Astrocyte of the hippocampus (primary cell): ENCODE data around the gene TRIM41.
A peak's percentile ranks its signal among the peaks of the same experiment; 100 is the strongest.
"Not testable (repeated sequence)": the region's sequence is repeated elsewhere in the genome, so short reads cannot be mapped to it uniquely, and the experiment has no call there.

Source experiments
- DNase-seq: peaks from one replicate; pipeline ENCODE4 v3.0.0; 2011; ENCODE audit warnings: low read depth, low spot score

Gene TRIM41

GRCh38 chr5:181210148-181210547, 12.9 kb upstream of the TRIM41 start:
- DNase-seq, result not testable (repeated sequence)

DNA sequence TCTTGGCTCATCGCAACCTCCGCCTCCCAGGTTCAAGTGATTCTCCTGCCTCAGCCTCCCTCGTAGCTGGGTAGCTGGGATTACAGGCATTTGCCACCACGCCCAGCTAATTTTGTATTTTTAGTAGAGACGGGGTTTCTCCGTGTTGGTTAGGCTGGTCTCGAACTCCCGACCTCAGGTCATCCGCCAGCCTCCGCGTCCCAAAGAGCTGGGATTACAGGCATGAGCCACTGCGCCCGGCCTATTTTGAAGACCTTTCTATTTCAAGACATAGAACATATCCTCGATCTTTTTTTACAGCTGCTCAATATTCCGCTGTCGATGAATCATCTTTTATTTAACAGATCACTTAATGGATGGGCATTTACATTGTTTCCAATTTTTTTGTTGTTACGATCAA, 12.4 kb upstream of the TRIM41 start:
- not testable (repeated sequence) for DNase-seq

DNA sequence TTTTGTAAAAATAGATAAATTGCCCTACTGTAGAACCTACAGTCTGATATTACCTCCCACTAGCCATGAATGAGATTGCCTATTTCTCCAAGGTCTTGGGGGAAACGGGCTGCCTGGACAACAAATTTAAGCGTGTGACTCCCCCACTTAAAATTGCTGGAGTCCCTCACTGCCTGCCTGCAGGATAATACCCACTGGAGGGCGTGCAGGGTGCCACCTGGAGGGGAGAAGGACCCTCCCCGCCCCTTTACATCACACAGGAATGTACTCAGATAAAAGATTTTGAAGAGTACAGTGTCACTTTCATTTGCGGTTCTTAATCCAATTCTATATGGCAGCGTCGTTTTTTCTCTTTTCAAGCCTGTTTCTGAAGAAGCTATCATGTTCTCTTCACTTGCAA, 11.9 kb upstream of the TRIM41 start:
- DNase-seq, result no peak

- DNase-seq, result no peak
Observed at GRCh38 chr5:181212080-181212479, 11.0 kb upstream of the TRIM41 start.

DNA sequence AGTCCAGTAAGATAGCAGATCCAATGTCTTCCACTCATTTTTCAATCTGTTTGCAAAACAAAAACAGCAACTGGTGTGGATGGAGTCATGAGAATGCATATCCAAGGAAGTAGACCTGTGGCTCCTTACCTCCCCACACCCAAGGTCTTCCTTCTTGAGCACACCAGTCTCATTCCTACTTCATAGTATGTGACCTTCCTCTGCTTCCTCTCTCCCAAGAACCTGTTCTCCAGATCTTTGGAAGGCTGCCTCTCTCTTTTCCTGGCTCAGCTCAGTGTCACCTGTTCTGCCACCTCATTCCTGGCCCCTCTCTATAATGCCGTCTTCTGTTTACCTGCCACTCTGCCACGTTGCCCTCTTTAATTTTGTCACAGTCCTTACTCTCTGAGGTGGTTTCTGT, 10.1 kb upstream of the TRIM41 start:
- DNase-seq, result no peak

DNA sequence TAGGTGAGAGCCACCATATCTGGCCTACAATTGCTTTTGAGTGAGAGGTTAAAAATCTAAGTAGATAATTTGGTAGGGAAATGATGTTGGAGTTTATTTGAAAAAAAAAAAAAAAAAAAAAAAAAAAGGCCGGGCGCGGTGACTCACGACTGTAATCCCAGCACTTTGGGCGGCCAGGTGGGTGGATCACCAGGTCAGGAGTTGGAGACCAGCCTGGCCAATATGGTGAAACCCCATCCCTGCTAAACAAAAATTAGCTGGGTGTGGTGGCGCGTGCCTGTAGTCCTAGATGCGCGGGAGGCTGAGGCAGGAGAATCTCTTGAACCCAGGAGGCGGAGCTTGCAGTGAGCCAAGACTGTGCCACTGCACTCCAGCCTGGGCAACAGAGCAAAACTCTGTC, 8.8 kb upstream of the TRIM41 start:
- not testable (repeated sequence) for DNase-seq

- DNase-seq, result no peak
Observed at GRCh38 chr5:181215997-181216989, 6.8 kb upstream of the TRIM41 start.

- DNase-seq, result peak; percentile 65
Observed at GRCh38 chr5:181217111-181217802, 5.8 kb upstream of the TRIM41 start.

GRCh38 chr5:181217803-181218062, 5.3 kb upstream of the TRIM41 start:
- DNase-seq, result no peak

DNA sequence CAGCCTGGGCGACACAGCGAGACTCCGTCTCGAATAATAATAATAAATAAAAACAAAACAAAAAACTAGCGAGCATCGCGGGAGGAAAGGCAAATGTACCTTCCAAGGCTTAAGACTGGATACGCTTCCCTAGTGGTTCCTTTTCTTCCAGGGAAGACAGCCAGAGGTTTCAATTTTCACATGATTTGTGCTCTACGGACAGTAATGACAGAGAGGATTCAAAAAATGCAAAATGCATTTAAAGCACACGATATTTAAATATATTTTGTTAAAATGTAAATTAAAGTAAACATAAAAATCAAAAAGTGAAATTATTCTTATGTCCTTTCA, 4.3 kb upstream of the TRIM41 start:
- no peak for DNase-seq

DNA sequence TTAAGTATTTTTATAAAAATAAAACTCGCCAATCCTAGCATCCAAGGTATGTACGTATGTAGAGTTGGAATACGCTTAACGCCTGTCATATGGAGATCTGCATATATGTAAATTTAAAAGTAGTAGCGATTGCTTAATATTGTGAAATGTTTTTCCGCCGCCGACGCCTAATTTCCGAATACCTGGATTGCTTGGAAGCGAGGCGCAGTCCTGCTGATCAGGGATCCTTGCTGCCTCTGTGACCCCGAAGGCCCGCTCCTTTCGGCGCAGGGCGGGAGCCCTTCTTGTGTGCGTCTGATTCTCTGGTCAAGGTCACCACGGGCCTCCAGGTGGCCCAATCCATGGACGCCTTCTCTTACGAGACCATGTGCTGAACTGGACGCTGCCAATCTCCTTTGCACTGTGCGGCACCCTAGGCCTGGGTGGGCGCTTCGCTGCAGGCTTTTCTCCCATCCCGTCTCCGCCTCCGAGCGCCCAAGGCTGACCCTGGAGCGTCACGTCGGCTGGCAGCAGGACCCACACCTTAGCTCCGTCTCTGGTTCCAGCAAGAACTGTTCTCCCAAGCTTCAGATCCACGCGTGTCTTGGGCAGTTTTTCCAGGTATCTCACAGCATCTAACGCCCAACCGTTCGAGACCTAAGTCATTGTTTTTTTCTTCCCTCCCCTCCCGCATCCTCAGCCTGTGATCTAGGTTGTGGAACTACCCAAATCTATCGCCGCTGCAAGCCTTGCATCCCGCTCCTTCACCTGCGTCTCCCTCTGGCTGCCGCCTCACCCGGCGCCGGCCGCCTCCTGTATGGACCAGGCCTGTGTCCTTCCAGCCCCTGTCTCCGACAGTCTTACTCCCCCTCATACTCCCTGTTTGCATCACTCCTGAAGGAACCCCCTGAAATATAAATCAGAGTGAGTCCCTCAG, 3.6 kb upstream of the TRIM41 start:
- DNase-seq, result no peak

DNA sequence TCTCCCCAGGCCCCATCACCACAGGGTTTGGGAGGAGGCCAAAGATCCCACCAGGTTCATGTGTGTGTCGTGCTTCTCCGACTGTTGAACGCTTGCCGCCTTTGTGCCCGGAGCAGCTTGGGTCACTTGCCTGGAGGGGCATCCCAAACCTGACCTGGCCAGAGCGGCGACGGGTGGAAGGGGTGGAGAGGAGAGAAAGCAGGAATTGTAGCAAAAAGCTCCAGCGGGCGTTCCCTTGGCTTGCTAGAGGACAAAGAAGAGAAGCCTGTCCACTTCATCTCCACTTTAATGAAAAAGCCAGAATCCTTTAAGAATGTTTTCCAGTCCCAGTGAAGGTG, 2.9 kb upstream of the TRIM41 start:
- DNase-seq, result no peak

- no peak for DNase-seq
Observed at GRCh38 chr5:181221105-181221791, 1.8 kb upstream of the TRIM41 start.

DNA sequence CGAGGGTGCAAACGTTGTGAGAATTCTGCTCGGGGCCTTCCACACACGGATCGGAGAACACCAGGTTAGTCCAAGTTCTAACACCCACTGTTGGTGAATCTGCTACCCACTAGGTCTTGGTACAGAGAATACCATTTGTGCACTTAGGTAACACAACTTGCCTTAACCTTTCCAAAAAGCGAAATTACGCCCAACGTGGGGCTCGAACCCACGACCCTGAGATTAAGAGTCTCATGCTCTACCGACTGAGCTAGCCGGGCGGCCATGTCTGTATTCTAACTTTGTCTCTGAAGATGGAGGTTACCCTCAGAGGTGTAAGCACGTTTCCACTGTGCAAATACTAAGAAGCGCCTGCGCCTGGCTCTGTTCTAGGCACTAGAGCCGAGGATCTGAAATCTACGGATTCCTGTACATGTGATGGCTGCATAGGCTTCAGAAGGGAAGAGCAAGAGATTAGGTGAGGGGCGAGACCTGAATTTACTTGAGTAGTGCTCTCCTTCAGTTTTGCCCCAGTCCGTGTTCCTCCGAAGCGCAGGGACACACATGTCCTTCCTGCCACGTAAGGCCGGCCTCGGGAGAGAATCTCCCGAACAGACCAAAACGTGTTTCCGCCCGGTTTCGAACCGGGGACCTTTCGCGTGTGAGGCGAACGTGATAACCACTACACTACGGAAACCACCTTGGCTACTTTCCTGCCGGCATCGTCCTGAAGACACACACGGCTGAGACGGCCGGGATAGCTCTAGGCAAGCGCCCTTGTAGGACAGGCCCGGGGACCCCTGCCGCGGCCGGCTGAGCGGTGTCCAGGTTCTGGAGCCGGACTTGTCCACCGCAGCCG, 1.1 kb upstream of the TRIM41 start:
- peak; percentile 94 for DNase-seq

- no peak for DNase-seq
Observed at GRCh38 chr5:181222630-181223057, 437 bp upstream of the TRIM41 start.

DNA sequence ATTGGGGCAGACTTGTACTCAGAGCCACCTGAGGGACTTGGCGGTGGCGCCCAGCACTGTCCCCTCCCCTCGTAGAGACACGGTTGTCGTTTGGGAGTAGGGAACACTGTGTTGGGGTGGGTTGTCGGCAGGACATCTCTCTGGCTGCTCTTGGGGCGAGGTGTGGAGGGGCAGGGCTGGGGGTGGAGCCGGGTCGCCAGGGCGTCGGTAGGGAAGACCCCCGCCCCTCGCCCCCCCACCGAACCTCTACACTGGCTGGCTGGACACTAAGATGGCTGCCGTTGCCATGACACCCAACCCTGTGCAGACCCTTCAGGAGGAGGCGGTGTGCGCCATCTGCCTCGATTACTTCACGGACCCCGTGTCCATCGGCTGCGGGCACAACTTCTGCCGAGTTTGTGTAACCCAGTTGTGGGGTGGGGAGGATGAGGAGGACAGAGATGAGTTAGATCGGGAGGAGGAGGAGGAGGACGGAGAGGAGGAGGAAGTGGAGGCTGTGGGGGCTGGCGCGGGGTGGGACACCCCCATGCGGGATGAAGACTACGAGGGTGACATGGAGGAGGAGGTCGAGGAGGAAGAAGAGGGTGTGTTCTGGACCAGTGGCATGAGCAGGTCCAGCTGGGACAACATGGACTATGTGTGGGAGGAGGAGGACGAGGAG, 778 bp downstream of the TRIM41 start:
- peak; percentile 78 for DNase-seq

DNA sequence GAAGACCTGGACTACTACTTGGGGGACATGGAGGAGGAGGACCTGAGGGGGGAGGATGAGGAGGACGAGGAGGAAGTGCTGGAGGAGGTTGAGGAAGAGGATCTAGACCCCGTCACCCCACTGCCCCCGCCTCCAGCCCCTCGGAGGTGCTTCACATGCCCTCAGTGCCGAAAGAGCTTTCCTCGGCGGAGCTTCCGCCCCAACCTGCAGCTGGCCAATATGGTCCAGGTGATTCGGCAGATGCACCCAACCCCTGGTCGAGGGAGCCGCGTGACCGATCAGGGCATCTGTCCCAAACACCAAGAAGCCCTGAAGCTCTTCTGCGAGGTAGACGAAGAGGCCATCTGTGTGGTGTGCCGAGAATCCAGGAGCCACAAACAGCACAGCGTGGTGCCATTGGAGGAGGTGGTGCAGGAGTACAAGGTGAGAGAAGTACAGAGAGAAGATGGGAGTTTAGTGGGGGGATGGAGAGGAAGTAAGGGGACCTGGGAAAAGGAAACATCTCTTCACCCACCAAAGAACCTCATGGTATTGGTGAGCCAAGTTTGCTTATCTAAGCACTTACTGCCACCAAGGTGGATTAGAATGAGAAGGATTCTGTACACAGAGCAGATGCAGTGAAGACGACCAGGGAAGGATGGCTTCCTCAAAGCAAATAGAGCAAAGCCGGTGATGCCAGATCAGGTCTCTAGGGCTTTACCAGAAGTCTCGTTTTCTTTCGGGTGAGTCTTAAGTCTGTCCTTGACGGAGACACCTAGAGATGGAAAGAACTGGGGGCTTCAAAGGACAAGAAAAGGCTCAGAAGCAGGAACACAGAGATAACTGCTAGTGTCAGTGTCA, 1.5 kb downstream of the TRIM41 start:
- DNase-seq, result no peak

- no peak for DNase-seq
Observed at GRCh38 chr5:181229996-181230395, 6.9 kb downstream of the TRIM41 start.

DNA sequence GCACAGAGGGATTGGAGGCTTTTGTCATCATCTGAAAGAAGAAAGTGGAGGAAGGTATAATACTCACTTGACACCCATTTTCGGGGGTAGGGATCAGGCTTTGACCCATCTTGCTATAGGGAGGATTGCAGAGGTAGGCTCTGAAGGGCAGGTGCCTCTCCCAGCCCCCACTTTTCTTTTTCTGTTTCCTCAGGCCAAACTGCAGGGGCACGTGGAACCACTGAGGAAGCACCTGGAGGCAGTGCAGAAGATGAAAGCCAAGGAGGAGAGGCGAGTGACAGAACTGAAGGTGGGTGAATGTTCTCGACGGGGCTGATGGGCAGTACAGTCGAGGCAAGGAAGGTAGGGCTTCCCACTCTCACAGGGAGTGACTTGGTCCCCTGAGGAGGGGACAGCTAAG, 7.5 kb downstream of the TRIM41 start:
- DNase-seq, result no peak
